OCI-LY1 (cell line): ENCODE measurements around the gene SNRK.

ENCODE experiments used
- H2AFZ ChIP-seq: fragments of 200-600 bp; sonication (generic), shearing (Covaris generic); 2 replicates; pipeline ENCODE4 v1.6.0; 2014; ENCODE audit warnings: antibody characterized with exemption, mild to moderate bottlenecking, low read length
- H3F3A ChIP-seq: fragments of 200-600 bp; sonication (generic), shearing (Covaris generic); 2 replicates; pipeline ENCODE4 v1.6.0; 2014; ENCODE audit warnings: mild to moderate bottlenecking, antibody characterized with exemption, low read length, moderate library complexity; ENCODE audit not compliant: insufficient read depth
- H3K27ac ChIP-seq: fragments of 200-600 bp; sonication (generic); 2 replicates; pipeline ENCODE4 v1.5.1; 2014; ENCODE audit warnings: low read length, mixed run types, mild to moderate bottlenecking, low read depth; ENCODE audit not compliant: poor library complexity, severe bottlenecking
- H3K27me3 ChIP-seq: fragments of 200-600 bp; sonication (generic); 2 replicates; pipeline ENCODE4 v1.6.0; 2014; ENCODE audit warnings: antibody characterized with exemption, mild to moderate bottlenecking, low read length, moderate library complexity; ENCODE audit not compliant: insufficient read depth
- H3K36me3 ChIP-seq: fragments of 200-600 bp; sonication (generic); 2 replicates; pipeline ENCODE4 v1.6.1; 2014; ENCODE audit warnings: mild to moderate bottlenecking, antibody characterized with exemption, low read length, moderate library complexity, mixed read lengths; ENCODE audit not compliant: insufficient read depth
- H3K4me1 ChIP-seq: fragments of 200-600 bp; sonication (generic); 2 replicates; pipeline ENCODE4 v1.5.1; 2014; ENCODE audit warnings: mild to moderate bottlenecking, low read length, moderate library complexity; ENCODE audit not compliant: insufficient read depth, severe bottlenecking
- H3K4me2 ChIP-seq: fragments of 200-600 bp; sonication (generic), shearing (Covaris generic); 2 replicates; pipeline ENCODE4 v1.6.1; 2014; ENCODE audit warnings: low read length
- H3K4me3 ChIP-seq: fragments of 200-600 bp; sonication (generic); 2 replicates; pipeline ENCODE4 v1.5.1; 2014; ENCODE audit warnings: low read length, low read depth, mild to moderate bottlenecking, mixed read lengths; ENCODE audit not compliant: poor library complexity, severe bottlenecking
- H3K79me2 ChIP-seq: fragments of 200-600 bp; shearing (Covaris generic); 2 replicates; pipeline ENCODE4 v1.6.1; 2016; ENCODE audit warnings: mixed run types, low read length, mixed read lengths; ENCODE audit not compliant: insufficient read depth
- H3K9ac ChIP-seq: fragments of 200-600 bp; sonication (generic), shearing (Covaris generic); 2 replicates; pipeline ENCODE4 v1.6.1; 2014; ENCODE audit warnings: mild to moderate bottlenecking, low read length, mixed read lengths
- H3K9me2 ChIP-seq: fragments of 200-600 bp; sonication (generic), shearing (Covaris generic); 2 replicates; pipeline ENCODE4 v1.6.1; 2014; ENCODE audit warnings: low read depth, mild to moderate bottlenecking, low read length, mixed read lengths
- H3K9me3 ChIP-seq: fragments of 200-600 bp; shearing (Covaris generic); 2 replicates; pipeline ENCODE4 v1.6.1; 2014; ENCODE audit warnings: low read length, mixed read lengths
- H4K20me1 ChIP-seq: fragments of 200-600 bp; sonication (generic), shearing (Covaris generic); 2 replicates; pipeline ENCODE4 v1.6.0; 2016; ENCODE audit warnings: mild to moderate bottlenecking, low read length; ENCODE audit not compliant: insufficient read depth
- CTCF ChIP-seq: fragments of 200-600 bp; sonication (generic), shearing (Covaris generic); IDR thresholded peaks from 2 replicates; pipeline ENCODE4 v1.5.1; 2017; ENCODE audit warnings: mild to moderate bottlenecking, antibody characterized with exemption, low read length, moderate library complexity, mixed read lengths
- EZH2 ChIP-seq: fragments of 200-600 bp; sonication (generic), shearing (Covaris generic); IDR thresholded peaks from 2 replicates; pipeline ENCODE4 v1.8.0; 2017; ENCODE audit warnings: borderline replicate concordance, mixed run types, mild to moderate bottlenecking, antibody characterized with exemption, low read length, moderate library complexity, mixed read lengths

Gene SNRK

GRCh38 chr3:43348852-43349574, 62.7 kb downstream of the SNRK start:
- H3K9me2 ChIP-seq, result no peaks in the 10 kb centered on the region
- no peak for TF ChIP-seq CTCF
- TF ChIP-seq EZH2, result no peak
- H3K4me2 ChIP-seq, result no peak overlapping the region
- no peak overlapping the region for H3K27ac ChIP-seq
- no peaks in the 10 kb centered on the region for H3F3A ChIP-seq
- H2AFZ ChIP-seq, result no peak overlapping the region
- peaks cover 61% of the 10 kb centered on the region for H3K36me3 ChIP-seq
- no peaks in the 10 kb centered on the region for H3K79me2 ChIP-seq
- H3K27me3 ChIP-seq, result no peaks in the 10 kb centered on the region
- no peaks in the 10 kb centered on the region for H3K4me1 ChIP-seq
- no peak overlapping the region for H3K9ac ChIP-seq
- peaks cover 10% of the 10 kb centered on the region for H3K9me3 ChIP-seq
- no peak overlapping the region for H3K4me3 ChIP-seq
- no peaks in the 10 kb centered on the region for H4K20me1 ChIP-seq

DNA sequence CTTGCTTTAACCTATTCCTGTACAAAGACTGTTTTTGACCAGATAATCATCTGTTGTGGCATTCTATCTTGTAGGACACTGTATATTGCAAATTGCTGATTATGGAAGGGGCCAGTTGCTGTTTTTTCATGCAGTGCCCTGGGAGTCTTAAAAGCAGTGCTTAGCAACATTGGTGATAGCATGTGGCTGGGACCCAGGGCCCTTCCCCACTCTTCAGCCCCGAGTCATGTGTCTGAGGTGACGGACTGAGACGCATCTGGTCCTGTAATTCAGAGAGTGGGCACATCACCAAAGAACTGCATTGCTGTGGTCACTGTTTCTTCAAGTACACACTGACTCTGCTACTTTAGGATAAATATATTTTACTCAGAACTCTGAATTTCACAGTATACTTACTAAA, 63.4 kb downstream of the SNRK start:
- Histone ChIP-seq H3K4me1 (no peaks in the 10 kb centered on the region), H3K4me3 (no peak overlapping the region), H2AFZ (no peak overlapping the region), H3K79me2 (no peaks in the 10 kb centered on the region), H3K9me3 (peaks cover 10% of the 10 kb centered on the region), H3K4me2 (no peak overlapping the region), H3K9me2 (no peaks in the 10 kb centered on the region), H3K9ac (no peak overlapping the region), H3K27ac (no peak overlapping the region), H3K27me3 (no peaks in the 10 kb centered on the region), H4K20me1 (no peaks in the 10 kb centered on the region), H3F3A (no peaks in the 10 kb centered on the region), H3K36me3 (peaks cover 56% of the 10 kb centered on the region)
- TF ChIP-seq CTCF (no peak), EZH2 (no peak)

DNA sequence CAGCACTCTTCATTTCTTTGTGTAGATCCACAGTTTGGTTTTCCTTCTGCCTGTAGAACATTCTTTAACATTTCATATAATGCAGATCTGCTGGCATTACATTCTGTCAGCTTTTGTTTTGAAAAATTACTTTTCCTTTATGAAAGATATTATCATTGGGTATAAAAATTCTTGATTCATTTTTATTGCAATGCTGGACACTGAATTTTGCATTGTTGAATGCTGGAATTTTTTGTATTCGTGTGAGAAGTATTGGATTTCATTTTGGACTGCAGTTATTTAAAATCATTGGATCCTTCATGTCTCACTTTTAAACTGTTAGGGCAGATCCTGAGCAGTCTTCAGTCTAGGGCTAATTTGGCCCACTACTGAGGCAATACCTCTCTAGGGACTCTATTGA, 67.1 kb downstream of the SNRK start:
- Histone ChIP-seq H3K4me2 (no peak overlapping the region), H3K27ac (no peak overlapping the region), H3K4me1 (no peaks in the 10 kb centered on the region), H3K9ac (no peak overlapping the region), H4K20me1 (no peaks in the 10 kb centered on the region), H3K79me2 (no peaks in the 10 kb centered on the region), H3K4me3 (no peak overlapping the region), H3K9me3 (peaks cover 10% of the 10 kb centered on the region), H3K9me2 (no peaks in the 10 kb centered on the region), H3K36me3 (peaks cover 23% of the 10 kb centered on the region), H3F3A (no peaks in the 10 kb centered on the region), H2AFZ (no peak overlapping the region), H3K27me3 (no peaks in the 10 kb centered on the region)
- TF ChIP-seq CTCF (no peak), EZH2 (no peak)
